Jurkat, Clone E6-1 (cell line): ENCODE measurements around the gene NSUN7.

ENCODE experiments used
- DNase-seq: peaks from one replicate; pipeline ENCODE4 v3.0.0-alpha.2; 2011; ENCODE audit warnings: low read depth, low spot score
- H3K4me3 ChIP-seq: 2 replicates; pipeline ENCODE4 v1.5.1; 2011; ENCODE audit warnings: mild to moderate bottlenecking, low read length, control low read depth, moderate library complexity

The NSUN7 gene

GRCh38 chr4:40731361-40731760 lies 18.4 kb upstream of the NSUN7 start:
- no peak for DNase-seq
- H3K4me3 ChIP-seq = no peak overlapping the region

DNA sequence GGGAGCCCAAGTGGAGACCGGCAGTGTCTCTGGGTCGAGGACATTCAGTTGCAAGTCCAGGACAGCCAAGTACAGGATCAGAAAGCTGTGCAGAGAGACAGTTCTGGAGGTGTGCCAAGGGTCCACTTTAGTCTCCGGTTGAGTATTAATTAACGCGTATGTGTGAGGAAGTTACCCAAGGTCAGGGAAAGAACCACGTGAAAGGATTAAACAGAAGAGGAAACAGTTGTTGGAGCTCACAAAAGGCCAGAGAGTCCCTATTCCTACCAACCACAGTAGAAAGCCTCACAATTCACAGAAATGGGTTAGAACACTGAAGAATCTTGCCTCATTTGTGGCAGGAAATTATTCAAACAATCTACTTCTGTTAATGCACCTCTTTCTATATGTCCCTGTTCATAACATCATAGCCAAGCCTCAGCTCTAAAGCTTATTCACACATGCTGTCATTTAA lies 17.9 kb upstream of the NSUN7 start:
- no peak overlapping the region for H3K4me3 ChIP-seq
- DNase-seq = no peak

DNA sequence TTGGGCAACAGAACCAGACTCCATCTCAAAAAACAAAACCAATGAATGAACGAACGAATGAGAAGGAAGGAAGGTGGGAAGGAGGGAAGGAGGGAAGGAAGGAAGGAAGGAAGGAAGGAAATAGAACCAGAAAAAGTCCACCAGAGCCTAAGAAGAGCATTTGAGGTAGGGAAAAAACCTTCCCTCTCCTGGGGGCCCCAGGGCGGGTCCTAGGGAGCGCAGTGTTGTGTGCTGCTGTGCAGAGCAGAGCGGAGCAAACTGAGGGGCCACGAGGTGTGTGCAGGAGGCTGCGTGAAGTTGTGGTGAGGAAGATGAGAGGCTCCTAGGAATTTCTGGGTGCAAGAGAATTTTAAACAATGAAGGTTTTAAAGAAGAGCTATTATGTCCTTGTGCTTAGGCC lies 16.0 kb upstream of the NSUN7 start:
- no peak overlapping the region for H3K4me3 ChIP-seq
- no peak for DNase-seq

- no peak for DNase-seq
- no peak overlapping the region for H3K4me3 ChIP-seq
Measured at GRCh38 chr4:40734497-40734896, 15.3 kb upstream of the NSUN7 start.

DNA sequence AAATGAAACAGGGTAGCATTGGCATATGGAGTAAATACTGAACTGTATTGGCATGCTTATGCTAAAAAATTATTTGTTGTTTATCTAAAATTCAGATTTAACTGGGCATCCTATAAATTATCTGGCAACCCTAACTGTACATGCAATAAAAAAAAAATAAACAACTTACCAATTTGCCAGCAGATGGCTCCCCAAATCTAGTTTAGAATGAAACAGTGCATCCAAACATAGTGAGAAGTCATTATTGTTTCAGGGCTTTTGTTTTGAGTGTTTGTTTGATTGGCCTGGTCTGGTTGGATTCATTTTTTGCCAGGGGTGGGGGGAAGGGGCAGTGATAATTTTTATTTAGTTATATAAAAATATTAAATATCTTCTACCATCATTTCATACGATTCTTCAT lies 12.8 kb upstream of the NSUN7 start:
- DNase-seq = peak; percentile 35
- no peak overlapping the region for H3K4me3 ChIP-seq

DNA sequence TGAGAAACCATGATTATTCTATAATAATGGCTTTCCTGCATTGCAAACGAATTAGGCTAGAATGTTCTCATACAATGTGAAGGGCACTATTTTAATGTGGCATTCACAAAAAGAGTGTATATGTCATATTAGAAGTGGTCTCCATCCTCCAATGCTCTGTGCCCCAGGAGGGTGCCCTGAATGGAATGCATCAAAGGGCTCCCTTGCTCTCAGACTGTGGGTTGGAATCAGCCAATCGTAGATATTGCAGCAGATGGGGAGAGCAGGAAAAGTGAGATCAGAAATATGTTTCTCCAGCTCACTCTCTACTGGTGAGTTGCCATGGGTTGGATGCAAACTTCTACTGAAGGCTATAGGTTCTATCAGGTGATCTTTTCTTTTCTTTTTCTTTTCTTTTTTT lies 11.9 kb upstream of the NSUN7 start:
- no peak overlapping the region for H3K4me3 ChIP-seq
- no peak for DNase-seq

DNA sequence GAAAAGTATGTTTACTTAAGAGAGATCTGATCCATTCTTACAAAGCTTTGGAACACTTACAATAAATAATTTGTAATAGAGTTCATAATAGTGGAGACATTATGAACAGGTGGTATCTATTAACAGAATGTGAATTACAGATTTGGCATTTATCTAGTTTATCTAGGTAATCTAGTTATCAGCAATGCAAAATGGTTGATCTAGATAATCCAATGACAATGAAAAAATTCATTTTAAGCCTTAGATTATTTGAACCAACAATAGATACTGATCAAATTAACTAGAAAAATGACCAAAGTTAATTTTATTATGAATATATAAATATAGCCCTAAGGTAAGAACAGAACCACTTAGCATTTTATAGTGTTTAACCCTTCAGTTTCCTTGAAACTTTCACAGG lies 10.4 kb upstream of the NSUN7 start:
- DNase-seq = no peak
- no peak overlapping the region for H3K4me3 ChIP-seq

- no peak overlapping the region for H3K4me3 ChIP-seq
- no peak for DNase-seq
Measured at GRCh38 chr4:40744218-40744617, 5.5 kb upstream of the NSUN7 start.

- no peak for DNase-seq
- no peak overlapping the region for H3K4me3 ChIP-seq
Measured at GRCh38 chr4:40745285-40745984, 4.3 kb upstream of the NSUN7 start.

GRCh38 chr4:40747207-40747835 lies 2.4 kb upstream of the NSUN7 start:
- no peak overlapping the region for H3K4me3 ChIP-seq
- no peak for DNase-seq

DNA sequence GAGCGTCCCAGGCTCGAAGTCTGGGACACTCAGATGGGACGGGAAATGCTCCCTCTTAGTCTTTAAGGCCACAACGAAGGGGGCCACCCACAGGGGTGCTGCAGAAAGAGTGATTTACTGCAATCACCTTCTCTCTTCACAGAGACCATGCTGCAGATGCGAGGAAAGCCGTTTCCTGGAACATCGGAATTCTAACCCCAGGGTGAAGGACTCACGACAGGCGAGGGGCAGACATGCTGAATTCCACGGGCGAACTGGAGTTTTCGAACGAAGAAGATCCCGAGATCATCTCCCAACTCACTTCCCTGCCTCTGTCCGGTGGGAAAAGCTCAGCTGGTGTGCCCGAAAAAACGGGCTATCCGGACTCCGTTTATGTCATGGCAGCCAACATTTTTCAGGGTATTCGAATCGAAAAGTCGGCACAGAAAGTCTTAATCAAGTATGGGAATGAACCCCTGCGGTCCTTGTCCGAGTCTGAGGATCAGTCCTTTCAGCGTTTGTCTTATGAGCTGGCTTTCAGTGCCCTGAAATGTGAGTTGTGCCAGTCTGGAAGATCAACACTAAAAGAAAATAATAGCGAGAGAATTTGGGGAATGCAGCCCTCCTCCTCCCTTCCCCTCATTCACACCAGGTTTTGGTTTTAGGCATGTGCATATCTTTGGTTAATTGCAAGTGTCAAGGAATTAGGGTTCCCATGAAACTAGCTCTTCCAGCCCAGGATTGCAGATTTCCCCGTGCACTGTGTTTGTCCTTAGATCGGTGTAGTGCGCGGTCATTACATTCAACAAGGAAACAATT lies 905 bp downstream of the NSUN7 start:
- no peak for DNase-seq
- H3K4me3 ChIP-seq = no peak overlapping the region

DNA sequence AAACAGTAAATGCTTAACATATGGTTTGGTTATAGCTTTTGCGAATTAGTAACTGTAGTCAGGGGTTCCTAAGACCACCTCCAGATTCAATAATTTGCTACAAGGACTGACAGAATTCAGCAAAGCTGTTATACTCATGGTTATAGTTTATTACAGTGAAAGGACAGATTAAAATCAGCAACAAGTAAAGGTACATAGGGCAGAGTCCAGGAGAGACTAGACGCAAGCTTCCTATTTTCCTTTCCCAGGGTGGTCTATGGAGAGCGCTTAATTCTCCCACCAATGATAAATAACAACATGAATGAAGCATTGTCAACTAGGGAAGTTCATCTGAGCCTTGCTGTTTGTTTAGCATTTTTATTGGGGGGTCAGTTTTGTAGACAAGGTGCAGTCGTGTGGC lies 5.9 kb downstream of the NSUN7 start:
- no peak overlapping the region for H3K4me3 ChIP-seq
- no peak for DNase-seq

GRCh38 chr4:40763228-40763716 lies 13.5 kb downstream of the NSUN7 start:
- DNase-seq = peak; percentile 70
- H3K4me3 ChIP-seq = no peak overlapping the region

DNA sequence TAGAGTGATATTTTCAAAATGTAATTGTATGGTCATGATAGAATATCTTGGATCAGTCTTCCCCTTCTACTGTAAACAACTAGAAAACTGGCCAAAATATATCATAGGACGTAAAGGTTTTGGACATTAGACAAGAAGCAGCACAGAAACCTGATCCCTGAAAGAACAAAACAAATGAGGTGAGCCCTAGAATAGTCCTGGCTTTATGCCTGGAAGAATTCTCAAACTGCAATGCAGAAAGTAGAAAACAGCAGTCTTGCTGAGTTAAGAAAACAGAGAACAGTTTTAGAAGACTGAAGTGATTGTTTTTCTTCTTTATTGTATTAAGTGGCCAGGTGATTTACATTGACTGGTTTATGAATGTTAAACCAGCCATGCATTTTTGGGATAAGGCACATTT lies 19.5 kb downstream of the NSUN7 start:
- DNase-seq = no peak
- H3K4me3 ChIP-seq = no peak overlapping the region

DNA sequence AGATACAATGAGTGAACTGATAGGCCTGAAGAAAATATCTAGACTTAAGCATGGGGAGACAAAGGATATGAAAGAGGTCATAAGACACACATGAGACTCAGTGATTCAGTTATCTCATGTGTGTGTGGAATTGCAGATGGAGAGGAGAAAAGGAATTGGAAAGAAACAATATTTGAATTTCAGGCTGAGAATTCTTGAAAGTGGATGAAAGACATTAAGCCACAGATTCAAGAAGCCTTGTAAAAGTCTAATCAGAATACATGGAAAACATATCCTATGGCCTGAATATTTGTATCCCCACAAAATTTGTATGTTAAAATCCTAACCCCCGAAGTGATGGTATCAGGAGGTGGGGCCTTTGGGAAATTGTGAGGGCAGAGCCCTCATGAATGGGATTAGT lies 28.3 kb downstream of the NSUN7 start:
- no peak for DNase-seq
- H3K4me3 ChIP-seq = no peak overlapping the region

DNA sequence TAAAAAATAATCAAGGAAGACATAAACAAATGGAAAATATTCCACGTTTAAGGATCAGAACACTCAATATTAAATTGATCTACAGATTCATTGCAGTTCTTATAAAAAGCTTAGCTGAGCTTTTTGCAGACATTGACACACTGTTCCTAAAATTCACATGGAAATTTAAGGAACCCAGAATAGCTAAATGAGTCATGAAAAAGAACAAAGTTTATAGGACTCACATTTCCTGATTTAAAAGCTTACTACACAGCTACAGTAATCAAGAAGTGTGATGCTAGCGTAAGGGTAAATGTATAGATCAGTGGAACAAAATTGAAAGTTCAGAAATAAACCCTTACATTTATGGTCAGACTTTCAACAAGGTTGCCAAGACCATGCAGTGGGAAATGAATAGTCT lies 33.1 kb downstream of the NSUN7 start:
- DNase-seq = no peak
- no peak overlapping the region for H3K4me3 ChIP-seq

GRCh38 chr4:40785727-40786126 lies 36.0 kb downstream of the NSUN7 start:
- DNase-seq = no peak
- no peak overlapping the region for H3K4me3 ChIP-seq

GRCh38 chr4:40788331-40788730 lies 38.6 kb downstream of the NSUN7 start:
- H3K4me3 ChIP-seq = no peak overlapping the region
- DNase-seq = no peak

DNA sequence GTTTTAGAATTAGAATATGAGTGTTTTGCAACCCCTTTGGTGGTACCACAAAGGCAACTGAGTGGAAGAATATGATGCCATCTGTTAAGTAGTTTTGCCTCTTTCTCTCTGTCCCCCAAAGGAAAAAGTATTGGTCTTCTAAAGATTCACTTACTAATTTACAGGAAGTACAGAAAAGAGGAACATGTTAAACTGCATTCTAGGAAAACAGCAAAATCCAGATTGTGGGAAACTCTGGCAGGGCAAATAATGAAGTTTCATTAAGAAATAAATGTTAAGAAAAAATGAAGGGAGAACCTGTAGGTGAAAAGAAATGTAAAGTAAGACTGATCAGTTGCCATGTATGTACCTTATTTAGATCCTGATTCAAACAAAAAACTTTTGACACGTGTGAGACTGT lies 39.3 kb downstream of the NSUN7 start:
- no peak overlapping the region for H3K4me3 ChIP-seq
- no peak for DNase-seq

GRCh38 chr4:40789771-40790170 lies 40.0 kb downstream of the NSUN7 start:
- H3K4me3 ChIP-seq = no peak overlapping the region

More at GRCh38 chr4:40789771-40790170, 40.0 kb downstream of the NSUN7 start:
- DNase-seq = no peak
